ENCODE data around the gene ILRUN. TPM values are rescaled to one million over a fixed set of nuclear protein-coding genes. Genes with fewer than 3 reads are reported as not detected.
"Not testable (repeated sequence)": the region's sequence is repeated elsewhere in the genome, so short reads cannot be mapped to it uniquely, and the experiment has no call there.

ILRUN gene
- total and polyA plus RNA-seq, 9 of the 15 experiments (the other 6 are each of a cell fraction or from before 2014, with no cell fraction given), result 24.9 to 78.9 (median 53.4) TPM

- peaks cover 17% of the 10 kb centered on the region; the same call in 2 of the 3 replicates for H3K36me3 ChIP-seq (ENCODE audit: control insufficient read depth, insufficient read depth, low read length)
- H3K27me3 ChIP-seq (ENCODE audit: control insufficient read depth in 2 of 2, insufficient read depth in 2 of 2, low read length in 2 of 2); H3K9me1 ChIP-seq (ENCODE audit: control insufficient read depth, insufficient read depth, low read length); H3K4me2 ChIP-seq (ENCODE audit: insufficient read depth, low read length); BruUV-seq (replicated peaks); DNase-seq (ENCODE audit: extremely low read depth in 1 of 4, low spot score in 3 of 4); H3K9ac ChIP-seq (ENCODE audit: insufficient read depth in 1 of 2, low read depth in 2 of 2, low read length in 2 of 2); FAIRE-seq; H4K20me1 ChIP-seq (replicated peaks; ENCODE audit: control insufficient read depth, insufficient read depth, low read length); H3K27ac ChIP-seq (ENCODE audit: extremely low read depth, low read depth, low read length); in situ Hi-C loops (cut with MboI); H3K4me3 ChIP-seq; CTCF ChIA-PET (ENCODE audit: low intra/inter-chr PET ratio); ATAC-seq; H3K9me3 ChIP-seq (replicated peaks; ENCODE audit: control insufficient read depth, insufficient read depth, low read depth, low read length); H2AFZ ChIP-seq (ENCODE audit: low read depth, low read length): not testable (repeated sequence)
- intact Hi-C loops (cut with micrococcal nuclease), result loop anchor here (10.0 kb wide), 1 partner anchor 86 kb away; the partner anchor contains the start of gene SNRPC
- peaks cover 27 to 67% of the 10 kb centered on the region in 2 experiments for H3K4me1 ChIP-seq (replicated peaks in 1 of 2; ENCODE audit: control insufficient read depth in 2 of 2, insufficient read depth in 2 of 2, low read length in 2 of 2)
- WGBS (ENCODE audit: insufficient coverage, low coverage, missing lambda C conversion rate), result 100% methylated on average over 5 of the region's 5 CpGs
- TF ChIP-seq BCOR (IDR thresholded peaks at IDR 0.05), result peak; percentile 59; the same call in 1 of the 2 replicates
- TF ChIP-seq, protein P1, sequence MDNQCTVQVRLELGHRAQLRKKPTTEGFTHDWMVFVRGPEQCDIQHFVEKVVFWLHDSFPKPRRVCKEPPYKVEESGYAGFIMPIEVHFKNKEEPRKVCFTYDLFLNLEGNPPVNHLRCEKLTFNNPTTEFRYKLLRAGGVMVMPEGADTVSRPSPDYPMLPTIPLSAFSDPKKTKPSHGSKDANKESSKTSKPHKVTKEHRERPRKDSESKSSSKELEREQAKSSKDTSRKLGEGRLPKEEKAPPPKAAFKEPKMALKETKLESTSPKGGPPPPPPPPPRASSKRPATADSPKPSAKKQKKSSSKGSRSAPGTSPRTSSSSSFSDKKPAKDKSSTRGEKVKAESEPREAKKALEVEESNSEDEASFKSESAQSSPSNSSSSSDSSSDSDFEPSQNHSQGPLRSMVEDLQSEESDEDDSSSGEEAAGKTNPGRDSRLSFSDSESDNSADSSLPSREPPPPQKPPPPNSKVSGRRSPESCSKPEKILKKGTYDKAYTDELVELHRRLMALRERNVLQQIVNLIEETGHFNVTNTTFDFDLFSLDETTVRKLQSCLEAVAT (IDR thresholded peaks at IDR 0.05), result peak in 1 of 2 experiments; percentile 34; a peak in 1 of 4 replicates
- POLR2A ChIA-PET, result interaction anchor here (0.7 kb wide), 1 partner anchor 210 kb away, joined by 4 read pairs; no protein-coding TSS in a partner anchor
- H3K79me2 ChIP-seq (ENCODE audit: control insufficient read depth, insufficient read depth, low read length), result peaks cover 99% of the 10 kb centered on the region
These were observed 27.8 kb downstream of the ILRUN start for GRCh38 chr6:34668799-34669198.

All from K562 (cell line).